OCI-LY3 (cell line): ENCODE measurements around the gene FYB2.

ENCODE experiments used
- CTCF ChIP-seq: fragments of 200-600, 300-600 bp; sonication (generic); IDR thresholded peaks from 2 replicates; pipeline ENCODE4 v1.5.1; 2014; ENCODE audit warnings: antibody characterized with exemption, low read length, low read depth
- EZH2phosphoT487 ChIP-seq: fragments of 200-600 bp; shearing (Covaris generic); IDR thresholded peaks from 2 replicates; pipeline ENCODE4 v1.6.1; 2018; ENCODE audit warnings: antibody characterized with exemption, mixed run types, low read depth

DNA sequence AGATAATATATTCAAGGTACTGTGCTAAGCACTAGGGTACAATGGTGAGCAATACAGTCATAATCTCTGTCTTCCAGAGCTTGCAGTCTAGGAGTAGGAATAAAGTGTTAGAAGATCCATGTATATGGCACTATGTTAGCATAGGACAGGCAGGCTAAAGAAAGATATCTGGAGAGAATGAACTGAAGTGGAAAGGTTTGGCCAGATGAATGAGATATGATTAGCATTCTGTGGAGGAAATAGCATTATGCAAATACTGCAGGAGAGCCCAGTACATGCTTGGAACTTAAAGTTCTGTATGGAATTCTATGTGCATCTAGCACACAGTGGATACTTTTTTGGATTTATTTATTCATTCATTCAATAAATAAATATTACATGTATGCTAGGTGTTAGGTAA lies 40.1 kb upstream of the FYB2 start:
- TF ChIP-seq CTCF, result no peak
- TF ChIP-seq EZH2phosphoT487, result no peak
